ENCODE measurements around the gene SNRNP40.

DNA sequence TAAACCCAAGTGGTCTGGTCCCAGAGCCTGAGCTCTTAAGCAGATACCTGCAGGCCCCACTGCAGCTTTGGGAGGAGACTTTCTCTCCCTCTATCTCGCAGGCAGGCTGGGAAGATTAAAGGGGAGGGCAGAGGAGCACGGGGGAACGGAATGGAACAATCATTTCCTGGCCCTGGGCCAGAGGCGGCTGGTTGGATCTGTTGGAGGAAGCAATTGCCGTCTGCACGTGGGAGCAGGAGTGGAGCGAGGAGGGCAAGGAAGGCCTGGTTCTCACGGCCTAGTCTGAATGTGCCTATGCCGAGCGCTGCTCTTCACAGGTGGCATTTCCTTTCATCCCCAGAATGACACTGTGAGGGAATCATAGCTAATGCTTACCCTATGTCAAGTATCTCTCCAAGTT lies 80.6 kb downstream of the SNRNP40 start:
- TF ChIP-seq TAF1 (IDR thresholded peaks at IDR 0.05; ENCODE audit: borderline replicate concordance, low read depth, low read length): no peak
- no peak for TF ChIP-seq POLR2A (IDR thresholded peaks at IDR 0.05; ENCODE audit: low read depth, low read length)
- no peak for TF ChIP-seq CREM (IDR thresholded peaks at IDR 0.05; ENCODE audit: low read depth)
- TF ChIP-seq ZBED1 (IDR thresholded peaks at IDR 0.05; ENCODE audit: borderline replicate concordance): no peak
- TF ChIP-seq, protein P1, sequence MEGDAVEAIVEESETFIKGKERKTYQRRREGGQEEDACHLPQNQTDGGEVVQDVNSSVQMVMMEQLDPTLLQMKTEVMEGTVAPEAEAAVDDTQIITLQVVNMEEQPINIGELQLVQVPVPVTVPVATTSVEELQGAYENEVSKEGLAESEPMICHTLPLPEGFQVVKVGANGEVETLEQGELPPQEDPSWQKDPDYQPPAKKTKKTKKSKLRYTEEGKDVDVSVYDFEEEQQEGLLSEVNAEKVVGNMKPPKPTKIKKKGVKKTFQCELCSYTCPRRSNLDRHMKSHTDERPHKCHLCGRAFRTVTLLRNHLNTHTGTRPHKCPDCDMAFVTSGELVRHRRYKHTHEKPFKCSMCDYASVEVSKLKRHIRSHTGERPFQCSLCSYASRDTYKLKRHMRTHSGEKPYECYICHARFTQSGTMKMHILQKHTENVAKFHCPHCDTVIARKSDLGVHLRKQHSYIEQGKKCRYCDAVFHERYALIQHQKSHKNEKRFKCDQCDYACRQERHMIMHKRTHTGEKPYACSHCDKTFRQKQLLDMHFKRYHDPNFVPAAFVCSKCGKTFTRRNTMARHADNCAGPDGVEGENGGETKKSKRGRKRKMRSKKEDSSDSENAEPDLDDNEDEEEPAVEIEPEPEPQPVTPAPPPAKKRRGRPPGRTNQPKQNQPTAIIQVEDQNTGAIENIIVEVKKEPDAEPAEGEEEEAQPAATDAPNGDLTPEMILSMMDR (IDR thresholded peaks at IDR 0.05 in 2 of 3, conservative IDR thresholded peaks at IDR 0.05 in 1 of 3; ENCODE audit: control insufficient read depth in 2 of 3, extremely low read depth in 1 of 3, insufficient read depth in 1 of 3, low read depth in 3 of 3, low read length in 3 of 3): no peak

Data from GM12878 (cell line).